ENCODE measurements around the gene DRGX. TPM values are rescaled to one million over a fixed set of nuclear protein-coding genes. Genes with fewer than 3 reads are reported as not detected.

The DRGX gene
- total RNA-seq, 1 experiment from 2014 or later = not detected

DNA sequence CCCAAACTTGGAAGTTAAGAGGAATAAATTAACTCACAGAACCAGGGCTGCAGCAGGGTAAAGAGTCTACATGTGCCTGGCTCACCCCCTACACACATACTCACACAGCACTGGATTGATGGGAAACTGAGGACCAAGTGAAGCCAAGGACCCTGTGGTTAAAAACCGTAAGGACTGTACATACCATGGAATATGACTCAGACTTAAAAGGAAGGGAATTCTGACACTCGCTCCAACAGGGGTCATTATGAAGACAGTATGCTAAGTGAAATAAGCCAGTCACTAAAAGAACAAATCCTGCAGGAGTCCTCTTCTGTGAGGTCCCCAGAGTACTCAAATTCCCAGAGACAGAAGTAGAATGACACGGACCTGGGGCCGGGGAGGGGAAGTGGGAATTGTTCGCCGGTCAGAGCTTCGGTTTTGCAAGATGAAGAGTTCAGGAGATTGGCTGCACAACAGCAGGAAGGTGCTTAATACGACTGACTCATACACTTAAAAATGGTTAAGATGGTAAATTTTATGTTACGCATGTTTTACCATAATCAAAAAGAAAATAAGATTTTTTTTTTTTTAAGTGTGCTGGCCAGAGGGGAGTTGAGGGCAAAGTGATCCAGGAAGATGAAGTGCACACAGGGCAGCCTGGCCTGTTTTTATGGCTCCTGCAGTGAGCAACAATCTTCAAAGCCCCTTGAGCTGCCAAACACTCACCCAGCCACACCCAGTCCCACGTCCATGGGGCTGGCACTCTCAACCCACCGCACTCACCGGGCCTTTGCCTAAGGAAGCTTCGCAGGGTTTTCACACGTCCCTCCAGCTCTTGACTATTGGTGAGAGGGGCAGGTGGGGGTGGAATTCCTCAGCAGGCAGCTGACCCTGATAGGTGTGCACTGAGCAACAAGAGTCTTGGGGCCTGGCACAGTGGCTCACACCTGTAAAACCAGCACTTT, 26.4 kb downstream of the DRGX start:
- H3K9ac ChIP-seq (ENCODE audit: low read length) = no peak overlapping the region
- H3K4me2 ChIP-seq (ENCODE audit: low read depth, low read length, poor library complexity, severe bottlenecking) = no peak overlapping the region
- H3K4me3 ChIP-seq (ENCODE audit: low read length) = no peak overlapping the region
- no peaks in the 10 kb centered on the region for H3K4me1 ChIP-seq (ENCODE audit: low read length)
- no peaks in the 10 kb centered on the region for H3K36me3 ChIP-seq (ENCODE audit: insufficient read depth, low read length)
- no peak overlapping the region for H2AFZ ChIP-seq (ENCODE audit: low read length)
- no peaks in the 10 kb centered on the region for H4K20me1 ChIP-seq (ENCODE audit: insufficient read depth, low read depth, low read length)
- H3K27me3 ChIP-seq (ENCODE audit: low read length) = no peaks in the 10 kb centered on the region
- H3K9me3 ChIP-seq (ENCODE audit: low read length) = no peaks in the 10 kb centered on the region
- DNase-seq = no peak
- H3K27ac ChIP-seq (ENCODE audit: low read length) = no peak overlapping the region
- H3K79me2 ChIP-seq (ENCODE audit: low read length) = no peaks in the 10 kb centered on the region
- no peaks in the 10 kb centered on the region for H3K9me2 ChIP-seq (replicated peaks; ENCODE audit: insufficient read depth, low read length)

DNA sequence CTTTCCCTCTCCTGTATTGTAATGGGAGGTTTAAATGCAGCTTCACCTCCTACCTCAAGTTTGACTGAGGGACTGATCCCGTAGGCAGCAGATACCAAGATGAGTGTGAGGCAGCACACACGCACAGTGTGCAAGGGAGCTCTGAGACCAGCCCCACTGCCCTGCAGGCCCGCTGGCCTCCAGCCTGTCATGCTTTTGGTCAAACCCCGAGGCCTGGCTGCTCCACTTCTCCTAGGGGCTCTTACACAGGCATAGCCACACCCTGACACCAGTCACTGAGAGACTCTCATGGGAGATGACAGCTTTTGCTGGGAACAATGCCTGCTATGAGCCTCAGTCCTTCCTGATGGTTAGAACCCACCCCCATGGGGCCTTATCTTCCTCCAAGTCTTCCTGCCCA, 27.6 kb downstream of the DRGX start:
- H4K20me1 ChIP-seq (ENCODE audit: insufficient read depth, low read depth, low read length) = no peaks in the 10 kb centered on the region
- no peaks in the 10 kb centered on the region for H3K36me3 ChIP-seq (ENCODE audit: insufficient read depth, low read length)
- no peaks in the 10 kb centered on the region for H3K27me3 ChIP-seq (ENCODE audit: low read length)
- no peaks in the 10 kb centered on the region for H3K4me1 ChIP-seq (ENCODE audit: low read length)
- H3K9me2 ChIP-seq (replicated peaks; ENCODE audit: insufficient read depth, low read length) = no peaks in the 10 kb centered on the region
- no peaks in the 10 kb centered on the region for H3K79me2 ChIP-seq (ENCODE audit: low read length)
- H3K27ac ChIP-seq (ENCODE audit: low read length) = no peak overlapping the region
- H3K4me2 ChIP-seq (ENCODE audit: low read depth, low read length, poor library complexity, severe bottlenecking) = no peak overlapping the region
- no peaks in the 10 kb centered on the region for H3K9me3 ChIP-seq (ENCODE audit: low read length)
- H3K9ac ChIP-seq (ENCODE audit: low read length) = no peak overlapping the region
- H3K4me3 ChIP-seq (ENCODE audit: low read length) = no peak overlapping the region
- no peak for DNase-seq
- H2AFZ ChIP-seq (ENCODE audit: low read length) = no peak overlapping the region

DNA sequence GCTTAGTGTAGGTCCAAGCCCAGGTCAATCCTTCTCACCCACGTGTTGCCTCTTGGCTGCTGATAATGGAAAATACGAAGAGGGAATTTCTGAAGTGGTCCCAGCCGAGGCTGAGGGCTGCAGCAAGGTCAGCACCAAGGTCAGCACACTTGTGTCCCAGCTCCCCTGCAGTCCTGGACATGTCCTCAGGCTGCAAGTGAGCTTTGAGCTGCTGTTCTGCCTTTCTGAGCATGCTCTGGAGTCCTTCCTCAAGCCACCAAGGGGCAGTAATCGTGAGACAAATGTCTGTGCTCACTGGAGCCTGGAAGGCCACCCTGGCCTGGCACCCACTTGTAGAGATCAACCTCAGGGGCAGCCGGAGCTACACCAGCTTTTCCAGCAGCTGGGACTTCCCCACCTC, 28.3 kb downstream of the DRGX start:
- H3K4me3 ChIP-seq (ENCODE audit: low read length) = no peak overlapping the region
- no peaks in the 10 kb centered on the region for H4K20me1 ChIP-seq (ENCODE audit: insufficient read depth, low read depth, low read length)
- no peak overlapping the region for H3K27ac ChIP-seq (ENCODE audit: low read length)
- no peaks in the 10 kb centered on the region for H3K9me3 ChIP-seq (ENCODE audit: low read length)
- no peak overlapping the region for H2AFZ ChIP-seq (ENCODE audit: low read length)
- no peaks in the 10 kb centered on the region for H3K36me3 ChIP-seq (ENCODE audit: insufficient read depth, low read length)
- H3K9me2 ChIP-seq (replicated peaks; ENCODE audit: insufficient read depth, low read length) = no peaks in the 10 kb centered on the region
- no peak for DNase-seq
- no peak overlapping the region for H3K9ac ChIP-seq (ENCODE audit: low read length)
- no peaks in the 10 kb centered on the region for H3K4me1 ChIP-seq (ENCODE audit: low read length)
- no peak overlapping the region for H3K4me2 ChIP-seq (ENCODE audit: low read depth, low read length, poor library complexity, severe bottlenecking)
- H3K79me2 ChIP-seq (ENCODE audit: low read length) = no peaks in the 10 kb centered on the region
- H3K27me3 ChIP-seq (ENCODE audit: low read length) = no peaks in the 10 kb centered on the region

DNA sequence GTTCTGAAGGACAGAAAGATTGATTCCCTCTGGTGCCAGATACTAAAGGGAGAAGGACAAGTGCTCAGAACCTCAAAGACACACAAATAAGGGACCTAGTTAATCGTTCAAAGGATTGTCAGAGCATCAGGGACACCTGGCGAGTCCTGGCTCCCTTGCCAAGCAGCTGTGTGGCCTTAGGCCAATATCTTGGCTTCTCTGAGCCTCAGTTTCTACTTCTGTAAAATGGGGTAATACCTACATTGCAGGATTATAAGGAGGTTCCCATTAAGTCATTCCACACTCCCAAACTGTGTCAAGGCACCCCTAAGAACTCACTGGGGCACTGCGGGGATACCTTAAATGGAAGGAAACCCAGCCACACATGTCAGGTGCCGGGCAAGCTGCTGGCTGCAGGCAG, 29.4 kb downstream of the DRGX start:
- no peak overlapping the region for H3K27ac ChIP-seq (ENCODE audit: low read length)
- no peak overlapping the region for H2AFZ ChIP-seq (ENCODE audit: low read length)
- no peaks in the 10 kb centered on the region for H3K36me3 ChIP-seq (ENCODE audit: insufficient read depth, low read length)
- H3K4me1 ChIP-seq (ENCODE audit: low read length) = no peaks in the 10 kb centered on the region
- H3K9ac ChIP-seq (ENCODE audit: low read length) = no peak overlapping the region
- no peak overlapping the region for H3K4me3 ChIP-seq (ENCODE audit: low read length)
- no peaks in the 10 kb centered on the region for H3K79me2 ChIP-seq (ENCODE audit: low read length)
- no peaks in the 10 kb centered on the region for H3K9me2 ChIP-seq (replicated peaks; ENCODE audit: insufficient read depth, low read length)
- H3K27me3 ChIP-seq (ENCODE audit: low read length) = no peaks in the 10 kb centered on the region
- H4K20me1 ChIP-seq (ENCODE audit: insufficient read depth, low read depth, low read length) = no peaks in the 10 kb centered on the region
- H3K9me3 ChIP-seq (ENCODE audit: low read length) = no peaks in the 10 kb centered on the region
- DNase-seq = no peak
- no peak overlapping the region for H3K4me2 ChIP-seq (ENCODE audit: low read depth, low read length, poor library complexity, severe bottlenecking)

DNA sequence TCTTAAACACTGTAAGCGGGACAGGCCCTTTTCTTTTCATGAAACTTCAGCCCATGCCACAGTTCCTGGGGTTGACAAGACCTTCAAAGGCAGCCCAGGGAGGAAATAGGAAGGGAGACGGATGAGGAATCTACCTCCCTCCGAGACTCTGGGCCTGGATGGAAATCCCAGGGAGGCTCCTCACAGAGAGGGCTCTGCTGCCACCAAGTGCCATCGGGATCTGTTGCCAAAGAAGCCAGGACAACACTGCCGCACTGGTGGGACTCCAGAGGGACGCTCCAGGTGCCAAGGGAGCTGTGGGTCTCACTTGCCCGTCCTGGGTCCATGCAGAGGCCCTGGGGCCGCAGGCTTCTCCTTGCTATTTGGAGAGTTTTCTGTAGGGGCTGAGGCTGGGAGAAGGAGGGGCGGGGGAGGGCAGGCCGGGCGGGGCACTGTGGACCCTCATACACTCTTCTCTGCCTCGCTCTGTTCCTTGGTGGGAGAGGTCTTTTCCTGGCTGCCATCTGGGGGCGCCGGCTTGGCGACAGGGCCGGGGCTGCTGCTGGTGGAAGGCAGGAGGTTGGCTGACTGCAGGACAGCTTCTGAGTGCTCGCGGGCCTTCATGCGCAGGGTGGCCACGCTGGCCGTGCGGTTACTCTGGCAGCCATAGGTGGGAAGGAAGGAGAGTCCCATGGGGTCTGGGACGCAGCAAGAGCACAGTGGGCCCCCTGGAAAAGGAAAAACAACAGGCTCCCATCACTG, 30.0 kb downstream of the DRGX start:
- Histone ChIP-seq H3K9me2 (replicated peaks; ENCODE audit: insufficient read depth, low read length) (no peaks in the 10 kb centered on the region), H3K27ac (ENCODE audit: low read length) (no peak overlapping the region), H3K79me2 (ENCODE audit: low read length) (no peaks in the 10 kb centered on the region), H3K4me3 (ENCODE audit: low read length) (no peak overlapping the region), H3K9me3 (ENCODE audit: low read length) (no peaks in the 10 kb centered on the region), H3K27me3 (ENCODE audit: low read length) (no peaks in the 10 kb centered on the region), H3K9ac (ENCODE audit: low read length) (no peak overlapping the region), H4K20me1 (ENCODE audit: insufficient read depth, low read depth, low read length) (no peaks in the 10 kb centered on the region), H3K36me3 (ENCODE audit: insufficient read depth, low read length) (no peaks in the 10 kb centered on the region), H2AFZ (ENCODE audit: low read length) (no peak overlapping the region), H3K4me1 (ENCODE audit: low read length) (no peaks in the 10 kb centered on the region), H3K4me2 (ENCODE audit: low read depth, low read length, poor library complexity, severe bottlenecking) (no peak overlapping the region)
- no peak for DNase-seq

DNA sequence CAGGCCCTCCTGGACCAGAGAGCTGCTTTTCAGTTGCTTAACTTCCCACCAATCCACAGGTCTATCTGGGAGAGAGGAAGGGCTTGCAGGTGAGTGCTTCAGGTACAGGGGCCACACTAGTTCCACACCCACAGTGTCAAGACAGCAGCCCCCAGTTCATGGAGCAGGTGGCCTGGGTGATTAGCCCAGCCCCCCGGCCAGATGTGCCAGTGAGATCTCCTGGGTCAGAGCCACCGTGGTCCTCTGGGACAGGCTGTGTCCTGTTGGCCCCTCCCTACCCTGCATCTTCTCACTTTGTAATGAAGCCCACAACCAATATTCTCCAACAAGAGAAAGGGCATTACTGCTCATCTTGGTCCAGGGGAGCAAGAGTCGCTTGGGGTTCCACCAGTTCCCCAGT, 30.6 kb downstream of the DRGX start:
- Histone ChIP-seq H3K9me2 (replicated peaks; ENCODE audit: insufficient read depth, low read length) (no peaks in the 10 kb centered on the region), H3K79me2 (ENCODE audit: low read length) (no peaks in the 10 kb centered on the region), H3K36me3 (ENCODE audit: insufficient read depth, low read length) (no peaks in the 10 kb centered on the region), H4K20me1 (ENCODE audit: insufficient read depth, low read depth, low read length) (no peaks in the 10 kb centered on the region), H3K9ac (ENCODE audit: low read length) (no peak overlapping the region), H3K4me1 (ENCODE audit: low read length) (no peaks in the 10 kb centered on the region), H3K27ac (ENCODE audit: low read length) (no peak overlapping the region), H3K4me2 (ENCODE audit: low read depth, low read length, poor library complexity, severe bottlenecking) (no peak overlapping the region), H3K4me3 (ENCODE audit: low read length) (no peak overlapping the region), H2AFZ (ENCODE audit: low read length) (no peak overlapping the region), H3K9me3 (ENCODE audit: low read length) (no peaks in the 10 kb centered on the region), H3K27me3 (ENCODE audit: low read length) (no peaks in the 10 kb centered on the region)
- DNase-seq = no peak

DNA sequence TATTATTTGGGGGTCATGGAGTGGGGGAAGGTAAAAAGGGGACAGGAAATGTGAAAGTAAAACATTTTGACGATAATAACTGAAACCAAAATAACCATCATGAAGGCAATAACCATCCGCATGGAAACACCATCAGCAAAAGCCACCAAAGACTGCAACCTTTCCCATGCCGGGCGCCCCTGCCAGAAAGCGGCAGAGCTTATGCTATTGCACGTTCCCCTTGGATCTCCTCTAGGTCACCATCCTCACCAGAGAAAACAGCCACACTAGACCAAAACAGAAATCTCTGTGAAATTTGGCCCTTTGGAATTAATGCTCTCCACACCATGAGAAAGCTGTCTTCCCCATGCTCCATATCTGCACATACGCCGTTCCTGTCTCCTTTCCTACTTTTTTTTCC, 31.1 kb downstream of the DRGX start:
- H3K36me3 ChIP-seq (ENCODE audit: insufficient read depth, low read length) = no peaks in the 10 kb centered on the region
- H3K9me3 ChIP-seq (ENCODE audit: low read length) = no peaks in the 10 kb centered on the region
- no peaks in the 10 kb centered on the region for H3K27me3 ChIP-seq (ENCODE audit: low read length)
- no peaks in the 10 kb centered on the region for H3K4me1 ChIP-seq (ENCODE audit: low read length)
- H3K79me2 ChIP-seq (ENCODE audit: low read length) = no peaks in the 10 kb centered on the region
- H3K27ac ChIP-seq (ENCODE audit: low read length) = no peak overlapping the region
- no peak overlapping the region for H3K4me3 ChIP-seq (ENCODE audit: low read length)
- no peak overlapping the region for H3K9ac ChIP-seq (ENCODE audit: low read length)
- no peak overlapping the region for H3K4me2 ChIP-seq (ENCODE audit: low read depth, low read length, poor library complexity, severe bottlenecking)
- H4K20me1 ChIP-seq (ENCODE audit: insufficient read depth, low read depth, low read length) = no peaks in the 10 kb centered on the region
- no peak for DNase-seq
- H3K9me2 ChIP-seq (replicated peaks; ENCODE audit: insufficient read depth, low read length) = no peaks in the 10 kb centered on the region
- no peak overlapping the region for H2AFZ ChIP-seq (ENCODE audit: low read length)

DNA sequence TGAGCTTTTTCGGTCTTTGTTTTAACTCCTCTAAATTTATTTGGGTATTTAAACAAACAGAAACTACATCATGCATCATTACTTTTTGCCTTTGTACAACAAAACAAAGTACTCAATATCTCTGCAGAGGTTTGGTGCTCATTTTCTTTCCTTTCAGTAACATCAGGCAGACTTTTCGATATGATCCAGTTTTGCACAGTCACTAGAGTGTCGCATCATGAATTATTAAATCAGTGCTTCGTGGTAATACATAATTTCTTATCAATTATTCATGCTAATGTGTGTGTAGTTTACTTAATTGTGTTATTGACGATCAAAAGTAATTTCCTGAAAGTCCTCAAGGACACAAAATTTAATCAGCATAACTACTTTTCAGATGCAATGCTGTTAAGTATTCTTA, 31.8 kb downstream of the DRGX start:
- H3K9me2 ChIP-seq (replicated peaks; ENCODE audit: insufficient read depth, low read length) = no peaks in the 10 kb centered on the region
- H3K4me1 ChIP-seq (ENCODE audit: low read length) = no peaks in the 10 kb centered on the region
- no peaks in the 10 kb centered on the region for H3K27me3 ChIP-seq (ENCODE audit: low read length)
- DNase-seq = no peak
- no peaks in the 10 kb centered on the region for H3K9me3 ChIP-seq (ENCODE audit: low read length)
- no peak overlapping the region for H3K9ac ChIP-seq (ENCODE audit: low read length)
- H4K20me1 ChIP-seq (ENCODE audit: insufficient read depth, low read depth, low read length) = no peaks in the 10 kb centered on the region
- H3K36me3 ChIP-seq (ENCODE audit: insufficient read depth, low read length) = no peaks in the 10 kb centered on the region
- no peak overlapping the region for H3K4me2 ChIP-seq (ENCODE audit: low read depth, low read length, poor library complexity, severe bottlenecking)
- H2AFZ ChIP-seq (ENCODE audit: low read length) = no peak overlapping the region
- no peak overlapping the region for H3K27ac ChIP-seq (ENCODE audit: low read length)
- no peak overlapping the region for H3K4me3 ChIP-seq (ENCODE audit: low read length)
- H3K79me2 ChIP-seq (ENCODE audit: low read length) = no peaks in the 10 kb centered on the region

All from Karpas-422 (cell line).